HG02973 (cell line): ENCODE measurements around the gene ACP4.

ENCODE experiments used
- ATAC-seq: cut with Tn5 transposase; IDR thresholded peaks from one replicate; pipeline ENCODE4 v1.9.1; 2021; ENCODE audit warnings: moderate library complexity; ENCODE audit not compliant: unreplicated experiment

The ACP4 gene

GRCh38 chr19:50839712-50840655 lies 49.8 kb downstream of the ACP4 start:
- no peak for ATAC-seq

GRCh38 chr19:50842130-50842529 lies 51.9 kb downstream of the ACP4 start:
- no peak for ATAC-seq

GRCh38 chr19:50843205-50843604 lies 53.0 kb downstream of the ACP4 start:
- no peak for ATAC-seq

- ATAC-seq: no peak
Measured at GRCh38 chr19:50843701-50844221, 53.5 kb downstream of the ACP4 start.

GRCh38 chr19:50844296-50844935 lies 54.2 kb downstream of the ACP4 start:
- no peak for ATAC-seq
